ENCODE results near the gene GATA5. TPM values are rescaled to one million over a fixed set of nuclear protein-coding genes. Genes with fewer than 3 reads are reported as not detected.

GATA5 gene
- total RNA-seq, 4 donors from 2014 or later: 1.7 to 48.3 (median 39.5) TPM

DNA sequence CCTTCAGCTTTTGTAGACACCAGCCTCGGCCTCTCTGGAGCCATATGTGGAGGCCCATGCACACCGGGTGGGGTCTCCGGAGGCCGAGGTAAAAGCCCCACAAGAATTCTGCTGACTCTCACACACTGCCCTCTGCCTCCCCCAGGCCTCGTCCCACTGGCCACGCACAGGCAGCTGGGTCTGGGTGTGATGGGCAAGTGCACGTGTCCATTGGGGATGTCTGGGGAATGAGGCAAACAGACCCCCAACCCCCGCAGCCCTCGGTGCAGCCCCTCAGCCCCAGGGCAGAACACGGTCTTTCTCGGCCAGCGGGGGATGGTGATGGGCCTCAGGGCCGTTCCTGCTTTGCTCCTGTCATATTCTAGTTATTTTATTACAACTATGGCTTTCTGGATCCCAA, 44.0 kb upstream of the GATA5 start:
- no peaks in the 10 kb centered on the region for H3K9me3 ChIP-seq
- no peak overlapping the region for H3K27ac ChIP-seq
- no peak for DNase-seq
- no peaks in the 10 kb centered on the region for H3K4me1 ChIP-seq
- H3K4me3 ChIP-seq: no peak overlapping the region
- no peaks in the 10 kb centered on the region for H3K36me3 ChIP-seq
- TF ChIP-seq, protein P1, sequence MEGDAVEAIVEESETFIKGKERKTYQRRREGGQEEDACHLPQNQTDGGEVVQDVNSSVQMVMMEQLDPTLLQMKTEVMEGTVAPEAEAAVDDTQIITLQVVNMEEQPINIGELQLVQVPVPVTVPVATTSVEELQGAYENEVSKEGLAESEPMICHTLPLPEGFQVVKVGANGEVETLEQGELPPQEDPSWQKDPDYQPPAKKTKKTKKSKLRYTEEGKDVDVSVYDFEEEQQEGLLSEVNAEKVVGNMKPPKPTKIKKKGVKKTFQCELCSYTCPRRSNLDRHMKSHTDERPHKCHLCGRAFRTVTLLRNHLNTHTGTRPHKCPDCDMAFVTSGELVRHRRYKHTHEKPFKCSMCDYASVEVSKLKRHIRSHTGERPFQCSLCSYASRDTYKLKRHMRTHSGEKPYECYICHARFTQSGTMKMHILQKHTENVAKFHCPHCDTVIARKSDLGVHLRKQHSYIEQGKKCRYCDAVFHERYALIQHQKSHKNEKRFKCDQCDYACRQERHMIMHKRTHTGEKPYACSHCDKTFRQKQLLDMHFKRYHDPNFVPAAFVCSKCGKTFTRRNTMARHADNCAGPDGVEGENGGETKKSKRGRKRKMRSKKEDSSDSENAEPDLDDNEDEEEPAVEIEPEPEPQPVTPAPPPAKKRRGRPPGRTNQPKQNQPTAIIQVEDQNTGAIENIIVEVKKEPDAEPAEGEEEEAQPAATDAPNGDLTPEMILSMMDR (IDR thresholded peaks at IDR 0.05): no peak
- no peak for TF ChIP-seq POLR2A (IDR thresholded peaks at IDR 0.05)
- H3K27me3 ChIP-seq: peaks cover 0 to 3% of the 10 kb centered on the region in 2 donors

DNA sequence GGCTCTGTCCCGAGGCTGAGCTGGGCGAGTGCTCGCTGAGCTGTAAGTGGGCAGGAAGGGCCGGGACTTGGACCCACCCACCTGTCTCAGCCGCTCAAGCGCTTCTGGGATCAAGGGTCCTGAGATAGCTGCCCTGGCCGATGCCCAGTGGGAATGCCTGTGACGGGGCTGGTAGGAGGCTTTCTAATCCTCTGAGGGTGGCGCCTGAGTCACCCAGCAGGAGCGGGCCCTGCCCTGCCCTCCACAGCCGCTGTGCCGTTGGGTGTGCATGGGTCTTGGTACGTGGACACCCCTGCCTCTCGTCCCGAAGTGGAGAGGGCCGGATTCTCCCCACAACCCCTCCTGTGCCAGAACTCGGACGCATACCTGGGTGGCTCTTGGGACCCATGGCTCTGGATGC, 43.1 kb upstream of the GATA5 start:
- TF ChIP-seq POLR2A (IDR thresholded peaks at IDR 0.05): no peak
- TF ChIP-seq, protein P1 (IDR thresholded peaks at IDR 0.05): no peak
- H3K27ac ChIP-seq: no peak overlapping the region
- no peaks in the 10 kb centered on the region for H3K9me3 ChIP-seq
- H3K4me3 ChIP-seq: no peak overlapping the region
- no peak for DNase-seq
- H3K4me1 ChIP-seq: no peaks in the 10 kb centered on the region
- peaks cover 0 to 3% of the 10 kb centered on the region in 2 donors for H3K27me3 ChIP-seq
- H3K36me3 ChIP-seq: no peaks in the 10 kb centered on the region

DNA sequence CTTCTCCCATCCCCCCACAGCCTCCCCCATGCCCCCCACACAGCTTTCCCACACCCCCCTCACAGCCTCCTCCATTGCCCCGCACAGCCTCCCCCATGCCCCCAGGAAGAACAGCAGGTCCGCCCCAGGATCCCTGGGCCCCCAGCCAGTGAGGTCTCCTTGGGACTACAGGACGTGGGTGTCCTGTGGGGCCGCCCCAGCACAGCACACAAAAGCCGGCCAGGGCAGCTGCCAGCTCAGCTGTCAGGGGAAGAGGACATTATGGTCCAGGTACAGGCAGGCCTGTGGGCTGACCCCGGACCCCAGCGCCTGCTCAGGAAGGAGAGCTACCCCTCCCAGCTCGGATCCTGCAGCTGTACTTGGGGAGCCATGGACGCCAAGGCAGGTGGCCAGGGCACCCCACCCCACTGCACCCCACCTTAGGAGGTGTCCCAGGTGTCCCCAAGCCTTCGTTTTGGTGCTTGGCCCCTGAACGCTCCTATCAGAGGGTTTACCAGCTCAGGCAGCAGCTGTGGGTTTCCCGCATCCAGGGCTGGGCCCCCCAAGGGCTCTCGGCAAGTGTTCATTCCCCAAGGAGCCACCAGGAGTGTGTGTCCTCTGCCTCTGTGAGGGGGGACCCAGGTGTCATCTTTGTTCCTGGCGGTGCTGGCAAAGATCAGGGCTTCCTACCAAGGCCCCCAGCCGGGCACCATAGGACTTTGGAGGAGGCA, 42.3 kb upstream of the GATA5 start:
- no peak overlapping the region for H3K4me3 ChIP-seq
- no peaks in the 10 kb centered on the region for H3K9me3 ChIP-seq
- H3K27me3 ChIP-seq: no peaks in the 10 kb centered on the region
- no peaks in the 10 kb centered on the region for H3K4me1 ChIP-seq
- H3K27ac ChIP-seq: no peak overlapping the region
- TF ChIP-seq POLR2A (IDR thresholded peaks at IDR 0.05): no peak
- TF ChIP-seq, protein P1 (IDR thresholded peaks at IDR 0.05): no peak
- H3K36me3 ChIP-seq: no peaks in the 10 kb centered on the region
- no peak for DNase-seq

DNA sequence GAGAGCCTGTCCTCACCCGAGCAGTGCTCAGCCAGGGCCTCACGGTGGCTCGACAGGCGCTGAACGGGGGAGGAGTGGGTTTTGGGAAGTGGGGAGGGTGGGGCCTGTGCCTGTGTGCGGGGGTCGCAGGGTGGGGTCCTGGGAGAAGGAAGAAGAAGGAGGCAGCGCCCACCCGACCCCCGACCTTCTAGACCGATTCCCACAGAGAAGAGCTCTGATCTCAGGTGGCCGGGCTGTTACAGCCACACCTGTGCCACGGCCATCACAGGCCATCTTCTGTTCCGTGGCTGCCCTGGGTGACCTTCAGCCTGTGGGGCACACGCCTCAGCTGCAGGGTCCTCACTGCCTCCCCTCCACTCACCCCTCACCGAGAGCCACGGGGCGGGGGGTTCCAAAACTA, 41.4 kb upstream of the GATA5 start:
- TF ChIP-seq POLR2A (IDR thresholded peaks at IDR 0.05): no peak
- TF ChIP-seq, protein P1 (IDR thresholded peaks at IDR 0.05): no peak
- Histone ChIP-seq H3K27me3 (no peaks in the 10 kb centered on the region), H3K27ac (no peak overlapping the region), H3K36me3 (no peaks in the 10 kb centered on the region), H3K4me1 (no peaks in the 10 kb centered on the region), H3K4me3 (no peak overlapping the region), H3K9me3 (no peaks in the 10 kb centered on the region)
- DNase-seq: no peak

DNA sequence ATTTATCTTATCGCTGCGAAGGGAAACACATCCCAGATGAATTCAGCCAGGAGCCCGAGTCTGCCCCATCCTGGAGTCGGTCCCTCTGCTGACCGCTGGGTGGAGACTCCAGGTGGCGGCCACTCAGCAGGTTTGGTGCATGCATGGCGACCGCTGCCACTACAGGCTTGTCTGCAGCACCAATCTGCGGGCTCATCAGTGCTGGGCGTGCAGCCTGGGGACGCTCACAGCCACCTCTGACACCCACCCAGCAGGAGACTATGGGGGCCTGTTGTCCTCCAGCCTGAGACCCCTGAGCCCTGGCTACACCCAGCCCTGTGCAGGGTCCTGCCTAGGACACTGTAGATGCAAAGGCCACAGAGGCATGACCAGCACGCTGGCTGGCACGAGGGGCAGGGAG, 40.5 kb upstream of the GATA5 start:
- no peak overlapping the region for H3K27ac ChIP-seq
- H3K27me3 ChIP-seq: no peaks in the 10 kb centered on the region

More for the DNA sequence above, 40.5 kb upstream of the GATA5 start:
- no peak for TF ChIP-seq POLR2A (IDR thresholded peaks at IDR 0.05)
- TF ChIP-seq, protein P1 (IDR thresholded peaks at IDR 0.05): peak in 2 of 6 experiments; percentile 24 to 30
- Histone ChIP-seq H3K9me3 (no peaks in the 10 kb centered on the region), H3K4me1 (no peaks in the 10 kb centered on the region), H3K4me3 (no peak overlapping the region), H3K36me3 (no peaks in the 10 kb centered on the region)
- no peak for DNase-seq
